GM23338 (cell line): ENCODE results near the gene IMMP2L. TPM values are rescaled to one million over a fixed set of nuclear protein-coding genes. Genes with fewer than 3 reads are reported as not detected.

Experiments used
- ATAC-seq: fragments of 200-7000 bp; cut with Tn5 transposase; 3 replicates; pipeline ENCODE4 v1.9.1; 2020
- DNase-seq: peaks from one replicate; pipeline ENCODE4 v3.0.0-alpha.2; 2015; ENCODE audit warnings: low spot score
- H2AFZ ChIP-seq: fragments of 200-600 bp; sonication (generic); 2 replicates; pipeline ENCODE4 v1.8.0; 2016; ENCODE audit warnings: antibody characterized with exemption, mild to moderate bottlenecking, moderate library complexity
- H3F3A ChIP-seq: fragments of 200-600 bp; sonication (generic); replicated peaks from 2 replicates; pipeline ENCODE4 v1.8.0; 2017; ENCODE audit warnings: antibody characterized with exemption, mixed run types, low read depth
- H3K27ac ChIP-seq: fragments of 200-600 bp; sonication (generic); 2 replicates; pipeline ENCODE4 v1.6.1; 2016; ENCODE audit warnings: low read depth
- H3K27me3 ChIP-seq: fragments of 200-600 bp; sonication (generic); 2 replicates; pipeline ENCODE4 v1.8.0; 2016; ENCODE audit warnings: mild to moderate bottlenecking, mixed run types, moderate library complexity; ENCODE audit not compliant: insufficient read depth
- H3K36me3 ChIP-seq: fragments of 200-600 bp; sonication (generic); 2 replicates; pipeline ENCODE4 v1.8.0; 2016; ENCODE audit warnings: mild to moderate bottlenecking; ENCODE audit not compliant: insufficient read depth
- H3K4me1 ChIP-seq: fragments of 200-600 bp; sonication (generic); 2 replicates; pipeline ENCODE4 v1.8.0; 2016; ENCODE audit warnings: mild to moderate bottlenecking, moderate library complexity; ENCODE audit not compliant: insufficient read depth
- H3K4me2 ChIP-seq: fragments of 200-600 bp; sonication (generic); 2 replicates; pipeline ENCODE4 v1.7.1; 2017; ENCODE audit warnings: mixed run types
- H3K4me3 ChIP-seq: fragments of 200-600 bp; sonication (generic); 2 replicates; pipeline ENCODE4 v1.6.1; 2016; ENCODE audit warnings: mixed run types
- H3K79me2 ChIP-seq: fragments of 200-600 bp; sonication (generic); replicated peaks from 2 replicates; pipeline ENCODE4 v1.8.0; 2017; ENCODE audit warnings: mild to moderate bottlenecking; ENCODE audit not compliant: insufficient read depth
- H3K9me2 ChIP-seq: fragments of 200-600 bp; sonication (generic); 2 replicates; pipeline ENCODE4 v1.8.0; 2017; ENCODE audit not compliant: insufficient read depth
- H4K20me1 ChIP-seq: fragments of 200-600 bp; sonication (generic); replicated peaks from 2 replicates; pipeline ENCODE4 v1.8.0; 2017; ENCODE audit warnings: mild to moderate bottlenecking; ENCODE audit not compliant: insufficient read depth
- H3K27ac Mint-ChIP-seq: 2 replicates; pipeline ENCODE4 v1.8.0; 2020; ENCODE audit warnings: inconsistent platforms, mild to moderate bottlenecking, moderate library complexity, mixed read lengths
- H3K27me3 Mint-ChIP-seq: 3 replicates; pipeline ENCODE4 v1.8.0; 2022; ENCODE audit warnings: low read depth, mild to moderate bottlenecking, moderate library complexity, mixed read lengths, inconsistent platforms; ENCODE audit not compliant: insufficient read depth, poor library complexity
- H3K36me3 Mint-ChIP-seq: 3 replicates; pipeline ENCODE4 v1.8.0; 2021; ENCODE audit warnings: low read depth, mild to moderate bottlenecking, inconsistent platforms, moderate library complexity, mixed read lengths
- H3K4me1 Mint-ChIP-seq: 3 replicates; pipeline ENCODE4 v1.8.0; 2020; ENCODE audit warnings: mild to moderate bottlenecking, inconsistent platforms, mixed read lengths
- H3K4me3 Mint-ChIP-seq: 3 replicates; pipeline ENCODE4 v1.8.0; 2021; ENCODE audit warnings: moderate library complexity, mild to moderate bottlenecking, inconsistent platforms, mixed read lengths
- H3K9me3 Mint-ChIP-seq: 3 replicates; pipeline ENCODE4 v1.8.0; 2020; ENCODE audit warnings: moderate library complexity, mild to moderate bottlenecking, inconsistent platforms, mixed read lengths
- CREB1 ChIP-seq: fragments of 250-450 bp; sonication (Bioruptor Pico); IDR thresholded peaks from 2 replicates; pipeline ENCODE4 v1.5.0; 2020; ENCODE audit warnings: low read depth, mild to moderate bottlenecking, moderate library complexity
- EZH2 ChIP-seq: fragments of 200-600 bp; sonication (generic); IDR thresholded peaks from one replicate; pipeline ENCODE4 v1.8.0; 2017; ENCODE audit warnings: antibody characterized with exemption, mild to moderate bottlenecking, low read depth; ENCODE audit not compliant: unreplicated experiment
- EZH2phosphoT487 ChIP-seq: fragments of 200-600 bp; sonication (generic); IDR thresholded peaks from one replicate; pipeline ENCODE4 v1.8.1; 2018; ENCODE audit warnings: antibody characterized with exemption; ENCODE audit not compliant: unreplicated experiment
- JUNB ChIP-seq: IDR thresholded peaks from one replicate; pipeline ENCODE4 v1.6.1; 2016; ENCODE audit warnings: antibody characterized with exemption; ENCODE audit not compliant: unreplicated experiment
- NANOG ChIP-seq: IDR thresholded peaks from 2 replicates; pipeline ENCODE4 v1.6.1; 2016; ENCODE audit warnings: antibody characterized with exemption, borderline replicate concordance
- POLR2AphosphoS5 ChIP-seq: IDR thresholded peaks from 2 replicates; pipeline ENCODE4 v1.6.1; 2016; ENCODE audit warnings: antibody characterized with exemption, low read depth
- ZNF114 ChIP-seq: fragments of 250-450 bp; sonication (Bioruptor Pico); IDR thresholded peaks from 2 replicates; pipeline ENCODE4 v1.5.0; 2020; ENCODE audit warnings: mild to moderate bottlenecking, moderate library complexity
- ZNF331 ChIP-seq: fragments of 250-450 bp; sonication (Bioruptor Pico); IDR thresholded peaks from 2 replicates; pipeline ENCODE4 v1.5.0; 2020; ENCODE audit warnings: low read depth, mild to moderate bottlenecking, moderate library complexity
- polyA plus RNA-seq: library from polyadenylated mRNA; unstranded; fragments of >200 nt; fragmentation: Nextera tagmentation; extraction: Ambion mirVana; gene quantifications from 2 replicates; pipeline ENCODE4 v1.2.1, GENCODE V29; 2016
- total RNA-seq: library from RNA; depleted of rRNA; stranded (reverse); fragments of >200 nt; shearing (Covaris generic); gene quantifications from 2 replicates; pipeline ENCODE4 v1.2.3, GENCODE V29; 2014
- TF ChIP-seq, protein P1 (sequence below): fragments of 250-450 bp; sonication (Bioruptor Pico); IDR thresholded peaks from 2 replicates; pipeline ENCODE4 v1.5.0; 2020; ENCODE audit warnings: mild to moderate bottlenecking, moderate library complexity
- TF ChIP-seq, protein P2 (sequence below): IDR thresholded peaks from one replicate; pipeline ENCODE4 v1.6.1; 2018; ENCODE audit warnings: antibody characterized with exemption; ENCODE audit not compliant: unreplicated experiment
- TF ChIP-seq, protein P3 (sequence below), 2 experiments: fragments of 200-600 bp in 1 of 2; sonication (generic) in 1 of 2; conservative IDR thresholded peaks; 2 replicates each; pipeline versions ENCODE4 v1.5.1 to v1.6.1; 2016 to 2017; ENCODE audit warnings: antibody characterized with exemption in 2 of 2, low read depth in 2 of 2, mild to moderate bottlenecking in 2 of 2, moderate library complexity in 1 of 2

Gene IMMP2L
- total and polyA plus RNA-seq, 2 experiments from 2014 or later: 7.3 to 14.0 TPM

DNA sequence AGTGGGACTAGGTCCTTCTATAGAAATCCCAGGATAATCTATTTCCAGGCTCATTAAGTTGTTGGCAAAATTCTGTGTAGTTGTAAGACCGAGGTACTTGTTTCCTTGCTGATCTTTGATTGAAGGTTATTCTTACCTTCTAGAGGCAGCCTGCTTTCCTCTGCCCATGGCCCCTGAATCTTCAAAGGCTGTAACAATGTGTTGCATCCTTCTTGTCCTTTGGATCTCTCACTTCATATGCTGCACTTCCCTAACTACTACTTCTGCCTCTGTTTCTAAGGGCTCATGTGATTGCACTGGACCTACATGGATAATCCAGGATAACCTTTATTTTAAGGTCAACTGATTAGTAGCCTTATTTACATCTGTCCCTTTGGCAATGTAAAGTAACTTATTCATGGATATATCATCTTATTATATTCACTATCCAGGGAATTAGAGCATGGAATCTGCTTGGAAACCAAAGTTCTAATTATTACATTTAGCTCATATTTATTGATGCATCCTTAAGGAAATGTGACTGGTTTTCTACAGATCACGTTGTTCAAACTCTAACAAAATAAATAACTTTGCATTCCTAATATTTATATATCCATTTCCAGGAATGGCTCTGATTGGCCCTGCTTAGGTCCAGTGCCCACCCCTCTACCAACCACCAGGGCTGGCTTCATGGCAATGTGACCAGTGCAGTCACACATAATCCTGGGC, 85.6 kb downstream of the IMMP2L start:
- H3K36me3 Mint-ChIP-seq: peaks cover 3% of the 10 kb centered on the region; the same call in 1 of the 3 replicates
- H4K20me1 ChIP-seq: no peaks in the 10 kb centered on the region

More for the DNA sequence above, 85.6 kb downstream of the IMMP2L start:
- Histone ChIP-seq H3K27me3 (no peaks in the 10 kb centered on the region), H2AFZ (no peak overlapping the region), H3K4me1 (no peaks in the 10 kb centered on the region), H3K4me2 (no peak overlapping the region), H3K9me2 (no peaks in the 10 kb centered on the region), H3K4me3 (no peak overlapping the region), H3K36me3 (no peaks in the 10 kb centered on the region), H3F3A (no peaks in the 10 kb centered on the region), H3K27ac (no peak overlapping the region), H3K79me2 (no peaks in the 10 kb centered on the region)
- H3K4me3 Mint-ChIP-seq: no peak overlapping the region
- TF ChIP-seq CREB1 (CRISPR knock-in tag) (no peak), JUNB (no peak), EZH2phosphoT487 (no peak), NANOG (no peak), POLR2AphosphoS5 (no peak), ZNF114 (CRISPR knock-in tag) (no peak), EZH2 (no peak), ZNF331 (no peak)
- TF ChIP-seq, protein P1, sequence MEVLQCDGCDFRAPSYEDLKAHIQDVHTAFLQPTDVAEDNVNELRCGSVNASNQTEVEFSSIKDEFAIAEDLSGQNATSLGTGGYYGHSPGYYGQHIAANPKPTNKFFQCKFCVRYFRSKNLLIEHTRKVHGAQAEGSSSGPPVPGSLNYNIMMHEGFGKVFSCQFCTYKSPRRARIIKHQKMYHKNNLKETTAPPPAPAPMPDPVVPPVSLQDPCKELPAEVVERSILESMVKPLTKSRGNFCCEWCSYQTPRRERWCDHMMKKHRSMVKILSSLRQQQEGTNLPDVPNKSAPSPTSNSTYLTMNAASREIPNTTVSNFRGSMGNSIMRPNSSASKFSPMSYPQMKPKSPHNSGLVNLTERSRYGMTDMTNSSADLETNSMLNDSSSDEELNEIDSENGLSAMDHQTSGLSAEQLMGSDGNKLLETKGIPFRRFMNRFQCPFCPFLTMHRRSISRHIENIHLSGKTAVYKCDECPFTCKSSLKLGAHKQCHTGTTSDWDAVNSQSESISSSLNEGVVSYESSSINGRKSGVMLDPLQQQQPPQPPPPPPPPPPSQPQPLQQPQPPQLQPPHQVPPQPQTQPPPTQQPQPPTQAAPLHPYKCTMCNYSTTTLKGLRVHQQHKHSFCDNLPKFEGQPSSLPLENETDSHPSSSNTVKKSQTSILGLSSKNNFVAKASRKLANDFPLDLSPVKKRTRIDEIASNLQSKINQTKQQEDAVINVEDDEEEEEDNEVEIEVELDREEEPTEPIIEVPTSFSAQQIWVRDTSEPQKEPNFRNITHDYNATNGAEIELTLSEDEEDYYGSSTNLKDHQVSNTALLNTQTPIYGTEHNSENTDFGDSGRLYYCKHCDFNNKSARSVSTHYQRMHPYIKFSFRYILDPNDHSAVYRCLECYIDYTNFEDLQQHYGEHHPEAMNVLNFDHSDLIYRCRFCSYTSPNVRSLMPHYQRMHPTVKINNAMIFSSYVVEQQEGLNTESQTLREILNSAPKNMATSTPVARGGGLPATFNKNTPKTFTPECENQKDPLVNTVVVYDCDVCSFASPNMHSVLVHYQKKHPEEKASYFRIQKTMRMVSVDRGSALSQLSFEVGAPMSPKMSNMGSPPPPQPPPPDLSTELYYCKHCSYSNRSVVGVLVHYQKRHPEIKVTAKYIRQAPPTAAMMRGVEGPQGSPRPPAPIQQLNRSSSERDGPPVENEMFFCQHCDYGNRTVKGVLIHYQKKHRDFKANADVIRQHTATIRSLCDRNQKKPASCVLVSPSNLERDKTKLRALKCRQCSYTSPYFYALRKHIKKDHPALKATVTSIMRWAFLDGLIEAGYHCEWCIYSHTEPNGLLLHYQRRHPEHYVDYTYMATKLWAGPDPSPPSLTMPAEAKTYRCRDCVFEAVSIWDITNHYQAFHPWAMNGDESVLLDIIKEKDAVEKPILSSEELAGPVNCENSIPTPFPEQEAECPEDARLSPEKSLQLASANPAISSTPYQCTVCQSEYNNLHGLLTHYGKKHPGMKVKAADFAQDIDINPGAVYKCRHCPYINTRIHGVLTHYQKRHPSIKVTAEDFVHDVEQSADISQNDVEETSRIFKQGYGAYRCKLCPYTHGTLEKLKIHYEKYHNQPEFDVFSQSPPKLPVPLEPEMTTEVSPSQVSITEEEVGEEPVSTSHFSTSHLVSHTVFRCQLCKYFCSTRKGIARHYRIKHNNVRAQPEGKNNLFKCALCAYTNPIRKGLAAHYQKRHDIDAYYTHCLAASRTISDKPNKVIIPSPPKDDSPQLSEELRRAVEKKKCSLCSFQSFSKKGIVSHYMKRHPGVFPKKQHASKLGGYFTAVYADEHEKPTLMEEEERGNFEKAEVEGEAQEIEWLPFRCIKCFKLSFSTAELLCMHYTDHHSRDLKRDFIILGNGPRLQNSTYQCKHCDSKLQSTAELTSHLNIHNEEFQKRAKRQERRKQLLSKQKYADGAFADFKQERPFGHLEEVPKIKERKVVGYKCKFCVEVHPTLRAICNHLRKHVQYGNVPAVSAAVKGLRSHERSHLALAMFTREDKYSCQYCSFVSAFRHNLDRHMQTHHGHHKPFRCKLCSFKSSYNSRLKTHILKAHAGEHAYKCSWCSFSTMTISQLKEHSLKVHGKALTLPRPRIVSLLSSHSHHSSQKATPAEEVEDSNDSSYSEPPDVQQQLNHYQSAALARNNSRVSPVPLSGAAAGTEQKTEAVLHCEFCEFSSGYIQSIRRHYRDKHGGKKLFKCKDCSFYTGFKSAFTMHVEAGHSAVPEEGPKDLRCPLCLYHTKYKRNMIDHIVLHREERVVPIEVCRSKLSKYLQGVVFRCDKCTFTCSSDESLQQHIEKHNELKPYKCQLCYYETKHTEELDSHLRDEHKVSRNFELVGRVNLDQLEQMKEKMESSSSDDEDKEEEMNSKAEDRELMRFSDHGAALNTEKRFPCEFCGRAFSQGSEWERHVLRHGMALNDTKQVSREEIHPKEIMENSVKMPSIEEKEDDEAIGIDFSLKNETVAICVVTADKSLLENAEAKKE (CRISPR knock-in tag): no peak
- TF ChIP-seq, protein P2, sequence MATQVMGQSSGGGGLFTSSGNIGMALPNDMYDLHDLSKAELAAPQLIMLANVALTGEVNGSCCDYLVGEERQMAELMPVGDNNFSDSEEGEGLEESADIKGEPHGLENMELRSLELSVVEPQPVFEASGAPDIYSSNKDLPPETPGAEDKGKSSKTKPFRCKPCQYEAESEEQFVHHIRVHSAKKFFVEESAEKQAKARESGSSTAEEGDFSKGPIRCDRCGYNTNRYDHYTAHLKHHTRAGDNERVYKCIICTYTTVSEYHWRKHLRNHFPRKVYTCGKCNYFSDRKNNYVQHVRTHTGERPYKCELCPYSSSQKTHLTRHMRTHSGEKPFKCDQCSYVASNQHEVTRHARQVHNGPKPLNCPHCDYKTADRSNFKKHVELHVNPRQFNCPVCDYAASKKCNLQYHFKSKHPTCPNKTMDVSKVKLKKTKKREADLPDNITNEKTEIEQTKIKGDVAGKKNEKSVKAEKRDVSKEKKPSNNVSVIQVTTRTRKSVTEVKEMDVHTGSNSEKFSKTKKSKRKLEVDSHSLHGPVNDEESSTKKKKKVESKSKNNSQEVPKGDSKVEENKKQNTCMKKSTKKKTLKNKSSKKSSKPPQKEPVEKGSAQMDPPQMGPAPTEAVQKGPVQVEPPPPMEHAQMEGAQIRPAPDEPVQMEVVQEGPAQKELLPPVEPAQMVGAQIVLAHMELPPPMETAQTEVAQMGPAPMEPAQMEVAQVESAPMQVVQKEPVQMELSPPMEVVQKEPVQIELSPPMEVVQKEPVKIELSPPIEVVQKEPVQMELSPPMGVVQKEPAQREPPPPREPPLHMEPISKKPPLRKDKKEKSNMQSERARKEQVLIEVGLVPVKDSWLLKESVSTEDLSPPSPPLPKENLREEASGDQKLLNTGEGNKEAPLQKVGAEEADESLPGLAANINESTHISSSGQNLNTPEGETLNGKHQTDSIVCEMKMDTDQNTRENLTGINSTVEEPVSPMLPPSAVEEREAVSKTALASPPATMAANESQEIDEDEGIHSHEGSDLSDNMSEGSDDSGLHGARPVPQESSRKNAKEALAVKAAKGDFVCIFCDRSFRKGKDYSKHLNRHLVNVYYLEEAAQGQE: no peak
- TF ChIP-seq, protein P3, sequence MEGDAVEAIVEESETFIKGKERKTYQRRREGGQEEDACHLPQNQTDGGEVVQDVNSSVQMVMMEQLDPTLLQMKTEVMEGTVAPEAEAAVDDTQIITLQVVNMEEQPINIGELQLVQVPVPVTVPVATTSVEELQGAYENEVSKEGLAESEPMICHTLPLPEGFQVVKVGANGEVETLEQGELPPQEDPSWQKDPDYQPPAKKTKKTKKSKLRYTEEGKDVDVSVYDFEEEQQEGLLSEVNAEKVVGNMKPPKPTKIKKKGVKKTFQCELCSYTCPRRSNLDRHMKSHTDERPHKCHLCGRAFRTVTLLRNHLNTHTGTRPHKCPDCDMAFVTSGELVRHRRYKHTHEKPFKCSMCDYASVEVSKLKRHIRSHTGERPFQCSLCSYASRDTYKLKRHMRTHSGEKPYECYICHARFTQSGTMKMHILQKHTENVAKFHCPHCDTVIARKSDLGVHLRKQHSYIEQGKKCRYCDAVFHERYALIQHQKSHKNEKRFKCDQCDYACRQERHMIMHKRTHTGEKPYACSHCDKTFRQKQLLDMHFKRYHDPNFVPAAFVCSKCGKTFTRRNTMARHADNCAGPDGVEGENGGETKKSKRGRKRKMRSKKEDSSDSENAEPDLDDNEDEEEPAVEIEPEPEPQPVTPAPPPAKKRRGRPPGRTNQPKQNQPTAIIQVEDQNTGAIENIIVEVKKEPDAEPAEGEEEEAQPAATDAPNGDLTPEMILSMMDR (conservative IDR thresholded peaks at IDR 0.05; ENCODE audit: low read depth in 2 of 2): no peak
- ATAC-seq (no peak), DNase-seq (no peak)
- H3K9me3 Mint-ChIP-seq: peaks cover 3% of the 10 kb centered on the region; the same call in 2 of the 3 replicates
- peak overlapping the region; percentile 80; the same call in 1 of the 2 replicates for H3K27ac Mint-ChIP-seq
- H3K4me1 Mint-ChIP-seq: no peaks in the 10 kb centered on the region
- no peaks in the 10 kb centered on the region for H3K27me3 Mint-ChIP-seq
